HFFc6 (cell line): ENCODE data around the gene SERPIND1. TPM values are rescaled to one million over a fixed set of nuclear protein-coding genes. Genes with fewer than 3 reads are reported as not detected.

Source experiments
- DNase-seq: peaks from one replicate; pipeline ENCODE4 v3.0.0-alpha.2; 2018
- H3K27ac Mint-ChIP-seq: 2 replicates; pipeline ENCODE4 v1.8.0; 2020; ENCODE audit warnings: mild to moderate bottlenecking, mixed read lengths
- H3K27me3 Mint-ChIP-seq: 2 replicates; pipeline ENCODE4 v1.8.0; 2021; ENCODE audit warnings: mild to moderate bottlenecking, moderate library complexity, mixed read lengths; ENCODE audit not compliant: insufficient read depth
- H3K36me3 Mint-ChIP-seq: 2 replicates; pipeline ENCODE4 v1.8.0; 2021; ENCODE audit warnings: low read depth, mixed read lengths
- H3K4me1 Mint-ChIP-seq: 2 replicates; pipeline ENCODE4 v1.8.0; 2020; ENCODE audit warnings: low read depth, mixed read lengths
- H3K4me3 Mint-ChIP-seq: 2 replicates; pipeline ENCODE4 v1.8.0; 2020; ENCODE audit warnings: mild to moderate bottlenecking, moderate library complexity, mixed read lengths
- H3K9me3 Mint-ChIP-seq: 2 replicates; pipeline ENCODE4 v1.8.0; 2020; ENCODE audit warnings: mild to moderate bottlenecking, mixed read lengths
- CTCF ChIP-seq: fragments of 200-600 bp; sonication (generic); IDR thresholded peaks from 2 replicates; pipeline ENCODE4 v1.5.0; 2021; ENCODE audit warnings: antibody characterized with exemption, mild to moderate bottlenecking
- total RNA-seq, 6 experiments: library from RNA; stranded (reverse); fragmentation: NEBNext Ultra II Directional; extraction: Animal tissue kit (Norgen Biotek cat#: 25700); gene quantifications; 2 replicates in 1 of 6; 3 replicates in 5 of 6; pipeline ENCODE4 v1.2.3, GENCODE V29; 2021

Gene SERPIND1
- total RNA-seq, 6 experiments from 2014 or later = 0.07 to 0.19 (median 0.11) TPM; not detected in 1

GRCh38 chr22:20805972-20806471 lies 32.1 kb downstream of the SERPIND1 start:
- Mint-ChIP-seq H3K4me1 (peaks cover 21% of the 10 kb centered on the region), H3K27ac (peak overlapping the region; percentile 78), H3K27me3 (no peaks in the 10 kb centered on the region), H3K36me3 (peaks cover 38% of the 10 kb centered on the region), H3K4me3 (peak overlapping the region; percentile 11; the same call in 1 of the 2 replicates), H3K9me3 (no peaks in the 10 kb centered on the region)
- TF ChIP-seq CTCF = no peak
- DNase-seq = no peak

- no peaks in the 10 kb centered on the region for H3K9me3 Mint-ChIP-seq
- H3K4me3 Mint-ChIP-seq = peak overlapping the region; percentile 60
- H3K27me3 Mint-ChIP-seq = no peaks in the 10 kb centered on the region
- H3K4me1 Mint-ChIP-seq = peaks cover 21% of the 10 kb centered on the region
- peak overlapping the region; percentile 98 for H3K27ac Mint-ChIP-seq
- DNase-seq = peak; percentile 95
- TF ChIP-seq CTCF = no peak
- H3K36me3 Mint-ChIP-seq = peaks cover 47% of the 10 kb centered on the region
Measured at GRCh38 chr22:20807315-20807752, 33.4 kb downstream of the SERPIND1 start.

- Mint-ChIP-seq H3K4me1 (peaks cover 21% of the 10 kb centered on the region), H3K27ac (peak overlapping the region; percentile 27; the same call in 1 of the 2 replicates), H3K36me3 (peaks cover 45% of the 10 kb centered on the region), H3K4me3 (no peak overlapping the region), H3K27me3 (no peaks in the 10 kb centered on the region), H3K9me3 (no peaks in the 10 kb centered on the region)
- no peak for TF ChIP-seq CTCF
- DNase-seq = no peak
Measured at GRCh38 chr22:20808844-20809243, 34.9 kb downstream of the SERPIND1 start.

GRCh38 chr22:20809538-20810185 lies 35.7 kb downstream of the SERPIND1 start:
- Mint-ChIP-seq H3K4me3 (no peak overlapping the region), H3K36me3 (peaks cover 45% of the 10 kb centered on the region), H3K9me3 (no peaks in the 10 kb centered on the region), H3K27ac (peak overlapping the region; percentile 45; the same call in 1 of the 2 replicates), H3K4me1 (peaks cover 21% of the 10 kb centered on the region), H3K27me3 (no peaks in the 10 kb centered on the region)
- no peak for TF ChIP-seq CTCF
- DNase-seq = no peak

- no peak for TF ChIP-seq CTCF
- DNase-seq = no peak
- Mint-ChIP-seq H3K27me3 (no peaks in the 10 kb centered on the region), H3K9me3 (no peaks in the 10 kb centered on the region), H3K4me3 (no peak overlapping the region), H3K4me1 (peaks cover 20% of the 10 kb centered on the region), H3K36me3 (peaks cover 45% of the 10 kb centered on the region), H3K27ac (no peak overlapping the region)
Measured at GRCh38 chr22:20810645-20811044, 36.7 kb downstream of the SERPIND1 start.
